Measurements from ENCODE around the gene ZFP36L1. TPM values are rescaled to one million over a fixed set of nuclear protein-coding genes. Genes with fewer than 3 reads are reported as not detected.

The ZFP36L1 gene
- total RNA-seq, 4 donors from 2014 or later, result 298 to 1,137 (median 494) TPM

DNA sequence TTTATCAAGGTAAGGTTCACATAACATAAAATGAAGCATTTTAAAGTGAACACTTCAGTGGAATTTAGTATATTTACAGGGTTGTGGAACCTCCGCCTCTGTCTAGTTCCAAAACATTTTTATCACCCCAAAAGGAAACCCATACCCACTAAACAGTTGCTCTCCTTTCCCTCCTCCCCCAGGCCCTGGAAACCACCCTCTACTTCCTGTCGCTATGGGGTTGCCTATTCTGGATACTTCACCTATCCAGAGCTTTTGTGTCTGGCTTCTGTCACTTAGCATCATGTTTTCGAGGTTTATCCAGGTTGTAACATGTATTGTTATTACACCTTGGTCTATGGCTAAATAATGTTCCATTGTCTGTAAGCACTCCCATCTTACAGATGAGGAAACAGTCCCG, 27.7 kb upstream of the ZFP36L1 start:
- Histone ChIP-seq H3K9me3 (no peaks in the 10 kb centered on the region), H3K4me3 (no peak overlapping the region), H3K36me3 (no peaks in the 10 kb centered on the region), H3K27me3 (no peaks in the 10 kb centered on the region), H3K27ac (peak overlapping the region in 1 of 4 donors; percentile 53), H3K4me1 (peaks cover 0 to 33% (median 14%) of the 10 kb centered on the region in 4 donors)
- TF ChIP-seq EP300 (IDR thresholded peaks at IDR 0.05) (no peak), CTCF (IDR thresholded peaks at IDR 0.05) (no peak), POLR2A (IDR thresholded peaks at IDR 0.05) (no peak)
- 86 to 92% methylated on average over 4 of the region's 4 CpGs for WGBS, 2 donors
- DNase-seq (ENCODE audit: low spot score in 2 of 2), result no peak

DNA sequence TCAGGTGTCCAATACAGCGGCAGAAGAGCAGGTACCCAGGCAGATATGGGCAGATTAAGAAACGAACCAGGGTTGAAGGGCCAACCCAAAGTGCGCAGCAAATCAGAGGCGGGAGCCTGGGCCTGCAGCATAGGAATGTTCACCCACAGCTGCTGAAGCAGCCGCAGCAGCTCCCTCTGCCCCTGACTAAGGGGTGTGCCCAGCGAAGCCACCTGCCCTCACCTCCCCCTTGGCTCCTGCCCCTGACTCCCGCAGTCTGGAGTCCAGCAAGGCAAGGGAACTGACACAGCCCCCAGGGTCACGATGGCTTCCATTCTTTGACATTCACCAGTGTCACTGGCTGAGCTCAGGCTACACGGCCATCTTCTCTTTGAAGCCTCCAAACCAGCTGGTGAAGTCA, 27.3 kb upstream of the ZFP36L1 start:
- TF ChIP-seq EP300 (IDR thresholded peaks at IDR 0.05), result no peak
- TF ChIP-seq CTCF (IDR thresholded peaks at IDR 0.05), result no peak
- TF ChIP-seq POLR2A (IDR thresholded peaks at IDR 0.05), result no peak
- 82 to 85% methylated on average over 9 of the region's 9 CpGs for WGBS, 2 donors
- peak overlapping the region in 3 of 4 donors; percentile 28 to 53 (median 32) for H3K27ac ChIP-seq
- no peaks in the 10 kb centered on the region for H3K27me3 ChIP-seq
- H3K4me1 ChIP-seq, result peaks cover 0 to 36% (median 18%) of the 10 kb centered on the region in 4 donors
- H3K36me3 ChIP-seq, result no peaks in the 10 kb centered on the region
- DNase-seq (ENCODE audit: low spot score in 2 of 2), result no peak
- no peak overlapping the region for H3K4me3 ChIP-seq
- H3K9me3 ChIP-seq, result no peaks in the 10 kb centered on the region

DNA sequence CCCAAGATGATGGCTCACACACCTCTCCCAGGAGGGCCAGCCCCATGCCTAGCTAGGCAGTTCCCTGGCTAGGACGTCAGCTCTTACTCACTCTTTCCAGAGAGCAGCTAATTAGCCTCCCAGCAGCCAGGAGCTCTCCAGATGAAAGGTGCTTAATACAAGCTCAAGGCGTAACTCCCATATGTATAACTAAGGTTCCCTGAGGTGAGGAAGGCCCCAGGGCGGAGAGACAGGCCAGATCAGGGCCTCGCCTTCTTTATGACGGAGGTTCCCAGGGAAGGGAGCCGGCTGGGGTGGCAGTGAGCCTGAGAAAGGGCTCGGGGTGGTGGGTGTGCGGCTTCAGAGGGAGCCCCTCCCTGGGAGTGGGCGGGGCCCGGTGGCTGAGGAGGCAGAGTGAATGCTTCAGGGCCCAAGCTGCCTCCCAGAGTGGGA, 26.4 kb upstream of the ZFP36L1 start:
- Histone ChIP-seq H3K27ac (peak overlapping the region in 3 of 4 donors; percentile 28 to 53 (median 32)), H3K27me3 (no peaks in the 10 kb centered on the region), H3K4me1 (peaks cover 0 to 36% (median 24%) of the 10 kb centered on the region in 4 donors), H3K4me3 (no peak overlapping the region), H3K36me3 (no peaks in the 10 kb centered on the region), H3K9me3 (no peaks in the 10 kb centered on the region)
- 43 to 59% methylated on average over 10 of the region's 10 CpGs for WGBS, 2 donors
- no peak for TF ChIP-seq POLR2A (IDR thresholded peaks at IDR 0.05)
- peak in 1 of 2 donors; percentile 30 for TF ChIP-seq EP300 (IDR thresholded peaks at IDR 0.05)
- no peak for DNase-seq (ENCODE audit: low spot score in 2 of 2)

DNA sequence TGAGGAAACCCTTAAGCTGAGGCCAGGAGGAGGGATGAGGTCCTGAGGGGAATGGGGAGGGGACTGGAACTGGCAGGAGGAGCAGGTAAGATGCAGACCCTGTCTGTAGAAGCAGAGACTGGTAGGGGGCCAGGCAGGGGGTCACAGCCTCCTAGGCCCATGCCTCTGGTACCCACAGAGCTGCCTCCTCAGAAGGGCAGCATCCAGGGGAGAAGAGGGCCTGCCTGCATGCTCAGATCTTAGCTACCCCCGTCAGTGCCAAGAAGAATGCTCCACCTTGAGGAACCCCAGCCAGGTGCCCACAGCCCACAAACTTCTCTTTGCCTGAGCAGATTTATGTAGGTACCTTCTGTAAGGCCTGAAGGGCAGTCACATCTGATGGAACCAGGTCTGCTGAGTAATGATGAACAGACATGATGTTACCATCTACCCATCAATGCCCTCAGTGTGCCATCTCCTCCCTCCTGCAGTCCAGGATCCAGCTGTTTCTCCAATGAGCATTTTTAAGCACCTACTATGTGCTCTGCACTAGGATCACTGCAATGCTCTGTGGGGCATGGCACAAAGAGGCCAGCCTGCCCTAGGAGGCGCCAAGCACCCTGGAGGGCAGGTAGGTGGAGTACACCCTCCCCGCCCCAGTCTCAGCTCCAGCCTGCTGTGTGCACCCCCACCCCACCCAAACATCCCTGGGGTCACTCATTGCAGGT, 24.8 kb upstream of the ZFP36L1 start:
- WGBS, 2 donors, result 94 to 100% methylated on average over 2 to 3 of the region's 3 CpGs
- H3K27ac ChIP-seq, result peak overlapping the region in 3 of 4 donors; percentile 96 to 98 (median 98)
- no peaks in the 10 kb centered on the region for H3K27me3 ChIP-seq
- H3K9me3 ChIP-seq, result no peaks in the 10 kb centered on the region
- no peak overlapping the region for H3K4me3 ChIP-seq
- no peaks in the 10 kb centered on the region for H3K36me3 ChIP-seq
- TF ChIP-seq EP300 (IDR thresholded peaks at IDR 0.05) (no peak), POLR2A (IDR thresholded peaks at IDR 0.05) (no peak), CTCF (IDR thresholded peaks at IDR 0.05) (no peak)
- no peak for DNase-seq (ENCODE audit: low spot score in 2 of 2)
- peaks cover 0 to 52% (median 37%) of the 10 kb centered on the region in 4 donors for H3K4me1 ChIP-seq

DNA sequence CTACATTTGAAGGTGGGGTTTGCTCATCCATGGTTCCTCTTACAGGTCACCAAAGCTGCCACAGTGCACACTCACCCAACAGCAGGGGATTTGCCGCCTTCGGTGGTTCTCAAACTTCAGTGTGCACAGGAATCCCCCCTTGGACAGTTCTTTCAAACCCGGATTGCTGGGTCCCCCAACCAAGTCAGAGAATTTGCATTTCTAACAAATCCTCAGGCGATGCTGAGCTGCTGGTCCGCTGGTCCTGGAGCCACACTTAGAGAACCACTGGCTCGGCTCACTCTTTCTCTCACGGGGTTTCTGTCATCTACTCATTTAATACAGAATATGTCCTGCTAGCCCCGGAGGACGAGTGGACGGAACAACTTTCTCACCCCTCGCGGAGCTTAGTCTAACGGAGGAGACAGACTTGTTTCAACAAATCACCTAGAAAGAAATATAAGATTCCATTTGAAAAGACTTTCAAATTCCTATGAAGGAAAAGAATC, 24.1 kb upstream of the ZFP36L1 start:
- TF ChIP-seq POLR2A (IDR thresholded peaks at IDR 0.05), result no peak
- no peak for TF ChIP-seq EP300 (IDR thresholded peaks at IDR 0.05)
- peak in 1 of 5 experiments; percentile 26 for TF ChIP-seq CTCF (IDR thresholded peaks at IDR 0.05)
- Histone ChIP-seq H3K27ac (peak overlapping the region; percentile 95 to 98 (median 97)), H3K4me3 (peak overlapping the region in 2 of 4 donors; percentile 62 to 63), H3K36me3 (no peaks in the 10 kb centered on the region), H3K4me1 (peaks cover 0 to 54% (median 37%) of the 10 kb centered on the region in 4 donors), H3K9me3 (no peaks in the 10 kb centered on the region), H3K27me3 (no peaks in the 10 kb centered on the region)
- 48 to 54% methylated on average over 13 of the region's 13 CpGs for WGBS, 2 donors
- DNase-seq (ENCODE audit: low spot score in 2 of 2), result no peak
